Karpas-422 (cell line): ENCODE measurements around the gene FTMT. TPM values are rescaled to one million over a fixed set of nuclear protein-coding genes. Genes with fewer than 3 reads are reported as not detected.
"Not testable (repeated sequence)": the region's sequence is repeated elsewhere in the genome, so short reads cannot be mapped to it uniquely, and the experiment has no call there.

Experiments
- DNase-seq: peaks from one replicate; pipeline ENCODE4 v3.0.0-alpha.2; 2015
- H2AFZ ChIP-seq: fragments of 200-600 bp; sonication (generic); 2 replicates; pipeline ENCODE4 v1.6.1; 2014; ENCODE audit warnings: antibody characterized with exemption, low read length, mixed read lengths
- H3K27ac ChIP-seq: fragments of 200-600 bp; sonication (generic); 2 replicates; pipeline ENCODE4 v1.5.1; 2014; ENCODE audit warnings: mild to moderate bottlenecking, low read length, moderate library complexity
- H3K27me3 ChIP-seq: fragments of 200-600 bp; sonication (generic); 2 replicates; pipeline ENCODE4 v1.6.1; 2014; ENCODE audit warnings: low read length, mixed read lengths
- H3K36me3 ChIP-seq: fragments of 200-600 bp; sonication (generic); 2 replicates; pipeline ENCODE4 v1.6.1; 2014; ENCODE audit warnings: low read length, mixed read lengths; ENCODE audit not compliant: insufficient read depth
- H3K4me1 ChIP-seq: fragments of 200-600 bp; sonication (generic); 2 replicates; pipeline ENCODE4 v1.6.1; 2014; ENCODE audit warnings: mild to moderate bottlenecking, low read length, mixed read lengths
- H3K4me2 ChIP-seq: fragments of 200-600 bp; sonication (generic); 2 replicates; pipeline ENCODE4 v1.6.1; 2014; ENCODE audit warnings: low read length, low read depth, mild to moderate bottlenecking; ENCODE audit not compliant: poor library complexity, severe bottlenecking
- H3K4me3 ChIP-seq: fragments of 200-600 bp; sonication (generic); 2 replicates; pipeline ENCODE4 v1.5.1; 2014; ENCODE audit warnings: mild to moderate bottlenecking, antibody characterized with exemption, low read length, mixed read lengths
- H3K79me2 ChIP-seq: fragments of 200-600 bp; sonication (generic); 2 replicates; pipeline ENCODE4 v1.6.1; 2014; ENCODE audit warnings: mild to moderate bottlenecking, low read length, mixed read lengths
- H3K9ac ChIP-seq: fragments of 200-600 bp; sonication (generic); 2 replicates; pipeline ENCODE4 v1.6.0; 2014; ENCODE audit warnings: low read length
- H3K9me2 ChIP-seq: fragments of 200-600 bp; sonication (generic), shearing (Covaris generic); replicated peaks from 2 replicates; pipeline ENCODE4 v1.6.0; 2014; ENCODE audit warnings: mild to moderate bottlenecking, low read length, moderate library complexity; ENCODE audit not compliant: insufficient read depth
- H3K9me3 ChIP-seq: fragments of 300-700, 200-600 bp; sonication (generic); 2 replicates; pipeline ENCODE4 v1.6.1; 2014; ENCODE audit warnings: low read length, mixed read lengths
- H4K20me1 ChIP-seq: fragments of 200-600 bp; sonication (generic); 2 replicates; pipeline ENCODE4 v1.6.1; 2014; ENCODE audit warnings: mild to moderate bottlenecking, antibody characterized with exemption, low read length, low read depth; ENCODE audit not compliant: insufficient read depth
- total RNA-seq: library from RNA; depleted of rRNA; stranded (reverse); fragments of >200 nt; shearing (Covaris generic); gene quantifications from 2 replicates; pipeline ENCODE4 v1.2.3, GENCODE V29; 2014; ENCODE audit warnings: low replicate concordance; rRNA removed

The FTMT gene
- not detected in 2 replicates for total RNA-seq

GRCh38 chr5:121851643-121852574 lies at the start of gene FTMT:
Gene FTMT, plus strand, starts transcription at chr5:121851882. Its CDS starts 82 bp downstream, at chr5:121851964.
- Histone ChIP-seq H4K20me1 (no peaks in the 10 kb centered on the region), H3K27ac (no peak within 1 kb of the TSS), H2AFZ (no peak within 1 kb of the TSS), H3K4me3 (no peak within 1 kb of the TSS), H3K36me3 (no peaks in the 10 kb centered on the region), H3K27me3 (no peaks in the 10 kb centered on the region), H3K79me2 (no peaks in the 10 kb centered on the region), H3K9ac (no peak within 1 kb of the TSS), H3K9me3 (peaks cover 3% of the 10 kb centered on the region; the same call in 1 of the 2 replicates), H3K9me2 (no peaks in the 10 kb centered on the region), H3K4me2 (no peak within 1 kb of the TSS), H3K4me1 (no peaks in the 10 kb centered on the region)
- DNase-seq: no peak

- DNase-seq, H4K20me1 ChIP-seq, H3K4me1 ChIP-seq, H3K4me2 ChIP-seq, H3K79me2 ChIP-seq, H3K36me3 ChIP-seq, H3K27me3 ChIP-seq, H3K9ac ChIP-seq, H3K27ac ChIP-seq, H2AFZ ChIP-seq, H3K9me3 ChIP-seq, H3K9me2 ChIP-seq, H3K4me3 ChIP-seq: not testable (repeated sequence)
Observed at GRCh38 chr5:121805251-121805650, 46.4 kb upstream of the FTMT start.

- no peak overlapping the region for H3K4me2 ChIP-seq
Observed at GRCh38 chr5:121805911-121806310, 45.8 kb upstream of the FTMT start.

GRCh38 chr5:121816164-121816563 lies 35.5 kb upstream of the FTMT start:
- H3K9ac ChIP-seq: no peak overlapping the region
- H3K4me3 ChIP-seq: no peak overlapping the region
- H3K79me2 ChIP-seq: no peaks in the 10 kb centered on the region
- DNase-seq: no peak
- no peaks in the 10 kb centered on the region for H3K36me3 ChIP-seq
- H3K27me3 ChIP-seq: no peaks in the 10 kb centered on the region
- H3K4me2 ChIP-seq: no peak overlapping the region
- H3K27ac ChIP-seq: no peak overlapping the region
- no peaks in the 10 kb centered on the region for H3K4me1 ChIP-seq
- H2AFZ ChIP-seq: no peak overlapping the region
- no peaks in the 10 kb centered on the region for H3K9me2 ChIP-seq
- no peaks in the 10 kb centered on the region for H3K9me3 ChIP-seq
- H4K20me1 ChIP-seq: no peaks in the 10 kb centered on the region

More at GRCh38 chr5:121805911-121806310, 45.8 kb upstream of the FTMT start:
- Histone ChIP-seq H3K27me3 (no peaks in the 10 kb centered on the region), H3K79me2 (no peaks in the 10 kb centered on the region), H4K20me1 (no peaks in the 10 kb centered on the region), H3K9me3 (no peaks in the 10 kb centered on the region), H3K4me1 (no peaks in the 10 kb centered on the region), H3K36me3 (no peaks in the 10 kb centered on the region), H3K9ac (no peak overlapping the region), H3K27ac (no peak overlapping the region), H3K9me2 (no peaks in the 10 kb centered on the region), H2AFZ (no peak overlapping the region), H3K4me3 (no peak overlapping the region)
- no peak for DNase-seq

GRCh38 chr5:121819682-121820261 lies 31.9 kb upstream of the FTMT start:
- Histone ChIP-seq H3K27ac (no peak overlapping the region), H3K27me3 (no peaks in the 10 kb centered on the region), H3K4me2 (no peak overlapping the region), H2AFZ (no peak overlapping the region), H3K9me2 (no peaks in the 10 kb centered on the region), H3K4me1 (no peaks in the 10 kb centered on the region), H4K20me1 (no peaks in the 10 kb centered on the region), H3K79me2 (no peaks in the 10 kb centered on the region), H3K4me3 (no peak overlapping the region), H3K9me3 (no peaks in the 10 kb centered on the region), H3K9ac (no peak overlapping the region), H3K36me3 (no peaks in the 10 kb centered on the region)
- no peak for DNase-seq

GRCh38 chr5:121833617-121834016 lies 18.1 kb upstream of the FTMT start:
- Histone ChIP-seq H3K9me2 (no peaks in the 10 kb centered on the region), H3K27me3 (no peaks in the 10 kb centered on the region), H2AFZ (no peak overlapping the region), H3K9ac (no peak overlapping the region), H3K27ac (no peak overlapping the region), H3K36me3 (no peaks in the 10 kb centered on the region), H3K9me3 (no peaks in the 10 kb centered on the region), H3K4me1 (no peaks in the 10 kb centered on the region), H4K20me1 (no peaks in the 10 kb centered on the region), H3K79me2 (no peaks in the 10 kb centered on the region), H3K4me3 (no peak overlapping the region), H3K4me2 (no peak overlapping the region)
- DNase-seq: no peak

GRCh38 chr5:121834021-121834420 lies 17.7 kb upstream of the FTMT start:
- H3K27ac ChIP-seq: no peak overlapping the region
- H3K9me3 ChIP-seq: no peaks in the 10 kb centered on the region
- H3K27me3 ChIP-seq: no peaks in the 10 kb centered on the region
- no peaks in the 10 kb centered on the region for H3K4me1 ChIP-seq
- H3K36me3 ChIP-seq: no peaks in the 10 kb centered on the region
- no peak overlapping the region for H3K4me3 ChIP-seq
- no peaks in the 10 kb centered on the region for H3K9me2 ChIP-seq
- H3K9ac ChIP-seq: no peak overlapping the region
- no peaks in the 10 kb centered on the region for H3K79me2 ChIP-seq
- H3K4me2 ChIP-seq: no peak overlapping the region
- H4K20me1 ChIP-seq: no peaks in the 10 kb centered on the region
- H2AFZ ChIP-seq: no peak overlapping the region
- no peak for DNase-seq

GRCh38 chr5:121841892-121842291 lies 9.8 kb upstream of the FTMT start:
- no peak for DNase-seq
- no peaks in the 10 kb centered on the region for H3K4me1 ChIP-seq
- H3K9me3 ChIP-seq: no peaks in the 10 kb centered on the region
- H3K9me2 ChIP-seq: no peaks in the 10 kb centered on the region; the same call in 1 of the 2 replicates
- H3K27me3 ChIP-seq: no peaks in the 10 kb centered on the region
- no peak overlapping the region for H2AFZ ChIP-seq
- H3K36me3 ChIP-seq: no peaks in the 10 kb centered on the region
- H3K4me3 ChIP-seq: no peak overlapping the region
- H4K20me1 ChIP-seq: no peaks in the 10 kb centered on the region
- H3K9ac ChIP-seq: no peak overlapping the region
- no peak overlapping the region for H3K27ac ChIP-seq
- H3K4me2 ChIP-seq: no peak overlapping the region
- H3K79me2 ChIP-seq: no peaks in the 10 kb centered on the region
